Measurements from ENCODE around the gene BOD1L1.

BOD1L1 gene

DNA sequence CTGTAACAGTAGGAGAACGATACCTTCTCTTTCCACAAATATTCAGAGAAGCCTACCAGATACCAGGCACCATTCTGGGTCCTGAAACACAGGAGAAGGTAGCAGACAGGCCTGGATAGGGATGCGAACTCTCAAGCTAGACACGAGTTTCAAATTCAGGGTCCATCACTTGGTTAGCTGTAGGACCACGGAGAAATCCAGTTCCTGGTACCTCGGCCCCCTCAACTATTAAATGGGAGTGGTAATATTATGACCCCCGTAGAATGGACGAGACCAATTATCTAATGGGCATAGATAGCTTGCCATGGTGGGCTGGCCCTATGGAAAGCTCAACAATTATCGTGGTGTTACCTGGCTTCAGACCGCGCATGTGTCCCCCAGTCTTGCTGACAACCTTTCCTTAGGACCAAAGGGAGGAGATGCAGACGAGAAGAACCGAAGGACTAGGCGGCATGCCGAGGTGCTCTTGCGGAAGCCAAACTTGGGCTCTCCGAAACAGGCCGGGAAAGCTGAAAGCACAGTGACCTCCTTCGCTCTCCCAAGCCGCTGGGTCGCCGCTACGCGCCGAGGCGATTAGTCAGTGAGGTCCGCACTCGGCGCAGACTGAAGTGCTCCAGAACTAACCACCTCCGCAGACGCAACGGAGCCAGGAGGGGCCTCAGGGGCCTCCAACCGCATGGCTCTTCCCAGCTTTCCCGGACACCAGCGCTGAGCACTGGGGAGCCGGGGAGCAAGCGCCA, 102.9 kb downstream of the BOD1L1 start:
- H3K4me3 ChIP-seq, result peak overlapping the region; percentile 20
- DNase-seq (ENCODE audit: low spot score), result no peak

GRCh38 chr4:13523591-13524503, 103.7 kb downstream of the BOD1L1 start:
- no peak for TF ChIP-seq CTCF (IDR thresholded peaks at IDR 0.05)
- no peak for DNase-seq (ENCODE audit: low spot score)
- Histone ChIP-seq H3K27ac (no peak overlapping the region), H3K4me3 (peak overlapping the region; percentile 20)

More for the DNA sequence above, 102.9 kb downstream of the BOD1L1 start:
- no peak overlapping the region for H3K27ac ChIP-seq
- TF ChIP-seq CTCF (IDR thresholded peaks at IDR 0.05), result no peak

DNA sequence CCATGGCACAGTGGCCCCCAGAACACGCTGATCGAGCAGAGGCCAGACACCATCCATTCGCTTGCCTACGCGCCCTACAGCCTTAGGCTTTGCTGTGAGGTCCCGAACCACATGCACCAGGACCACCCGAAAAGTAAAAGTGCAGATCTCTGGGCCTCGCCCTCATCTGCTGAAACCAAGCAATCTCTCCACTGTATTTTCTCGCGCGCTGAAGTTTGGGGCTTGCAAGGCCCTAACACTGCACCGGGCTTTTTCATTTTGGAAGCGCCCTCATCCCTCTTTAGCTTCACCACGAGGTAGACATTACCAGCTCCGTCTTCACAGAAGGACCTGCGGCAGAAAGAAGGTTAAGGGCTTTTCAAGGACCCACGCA, 104.4 kb downstream of the BOD1L1 start:
- no peak for DNase-seq (ENCODE audit: low spot score)
- H3K27ac ChIP-seq, result no peak overlapping the region
- no peak for TF ChIP-seq CTCF (IDR thresholded peaks at IDR 0.05)
- H3K4me3 ChIP-seq, result peak overlapping the region; percentile 34

DNA sequence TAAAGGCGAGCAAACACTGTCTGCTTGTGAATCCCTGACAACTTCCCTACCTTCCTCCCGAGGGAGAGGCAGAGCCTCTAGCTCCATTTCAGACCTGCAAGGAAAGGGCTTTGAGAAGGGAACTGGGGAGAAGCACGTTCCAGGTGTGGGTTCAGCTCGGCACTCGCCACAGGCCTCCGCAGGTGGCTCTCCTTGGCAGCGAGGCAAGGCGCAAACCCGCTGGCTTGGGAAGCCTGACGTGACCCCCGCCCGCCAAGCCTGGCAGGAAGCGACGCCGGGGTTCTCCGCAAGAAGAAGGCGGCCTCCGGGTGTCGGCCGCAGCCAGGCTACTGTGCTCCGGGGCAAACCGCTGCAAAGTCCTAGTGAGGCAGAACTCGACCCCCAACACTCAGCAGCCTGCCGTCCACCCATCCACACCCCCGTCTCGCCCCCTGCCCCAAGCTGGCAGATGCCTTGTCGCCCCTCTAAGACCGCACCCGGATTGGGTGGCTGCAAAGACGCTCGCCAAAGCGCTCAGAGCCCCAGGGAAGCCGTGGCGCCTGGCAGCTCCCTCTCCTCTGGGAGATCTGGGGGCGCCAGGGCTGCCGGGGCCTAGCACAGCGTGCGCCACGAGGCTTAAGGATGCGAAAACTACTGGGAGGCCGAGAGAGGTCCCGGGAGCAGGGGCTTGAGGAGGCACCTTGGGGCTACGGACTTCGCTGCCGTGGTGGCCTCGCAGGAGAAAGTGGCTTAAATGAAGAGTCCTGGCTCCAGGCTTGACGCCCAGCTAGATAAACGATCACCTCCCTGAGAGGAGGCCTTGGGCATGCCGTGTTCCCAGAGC, 105.0 kb downstream of the BOD1L1 start:
- Histone ChIP-seq H3K4me3 (peak overlapping the region; percentile 34), H3K27ac (no peak overlapping the region)
- no peak for TF ChIP-seq CTCF (IDR thresholded peaks at IDR 0.05)
- DNase-seq (ENCODE audit: low spot score), result no peak

DNA sequence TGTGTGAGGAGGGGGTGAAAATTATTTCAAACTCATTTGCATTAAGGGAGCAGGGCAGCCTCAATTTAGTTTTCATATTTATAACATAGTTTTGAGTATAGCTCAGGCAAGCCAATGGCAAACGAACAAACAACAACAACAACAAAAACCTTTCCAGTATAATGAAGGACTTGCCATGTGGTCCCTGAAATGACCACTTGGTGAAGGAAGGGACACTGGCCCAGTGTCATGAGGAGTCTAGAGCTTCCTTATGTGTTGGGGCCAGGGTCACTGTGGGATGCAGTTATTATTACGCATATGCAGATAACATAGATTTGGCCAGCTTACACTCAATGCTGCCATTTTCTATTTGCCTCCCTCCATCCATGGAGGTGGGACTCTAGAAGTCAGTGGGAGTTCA, 106.5 kb downstream of the BOD1L1 start:
- no peak overlapping the region for H3K4me3 ChIP-seq
- DNase-seq (ENCODE audit: low spot score), result no peak
- H3K27ac ChIP-seq, result no peak overlapping the region
- no peak for TF ChIP-seq CTCF (IDR thresholded peaks at IDR 0.05)
